Liver (tissue), 3 donors: ENCODE measurements around the gene PLSCR1.

Experiments used
- ATF3 ChIP-seq: IDR thresholded peaks from 2 replicates; pipeline ENCODE4 v1.6.1; 2016; ENCODE audit warnings: antibody characterized with exemption
- CTCF ChIP-seq: fragments of 150-350 bp; IDR thresholded peaks from 2 replicates; pipeline ENCODE4 v1.5.1; 2017; ENCODE audit warnings: improper control_type of control experiment, low read depth, low read length; ENCODE audit not compliant: missing input control
- EGR1 ChIP-seq, 2 donors: IDR thresholded peaks; 2 replicates each; pipeline ENCODE4 v1.6.1; 2016 to 2018; ENCODE audit warnings: antibody characterized with exemption in 2 of 2, low read depth in 2 of 2
- FOXA1 ChIP-seq: IDR thresholded peaks from 2 replicates; pipeline ENCODE4 v1.6.1; 2016; ENCODE audit warnings: antibody characterized with exemption
- JUND ChIP-seq, 2 donors: IDR thresholded peaks; 2 replicates each; pipeline ENCODE4 v1.6.1; 2016; ENCODE audit warnings: antibody characterized with exemption in 2 of 2
- MAX ChIP-seq: IDR thresholded peaks from 2 replicates; pipeline ENCODE4 v1.6.1; 2016; ENCODE audit warnings: antibody characterized with exemption
- RAD21 ChIP-seq, 2 donors: IDR thresholded peaks; 2 replicates each; pipeline ENCODE4 v1.6.1; 2016; ENCODE audit warnings: antibody characterized with exemption in 2 of 2, mild to moderate bottlenecking in 2 of 2
- REST ChIP-seq: IDR thresholded peaks from 2 replicates; pipeline ENCODE4 v1.6.1; 2016; ENCODE audit warnings: antibody characterized with exemption, mild to moderate bottlenecking
- RXRA ChIP-seq, 2 donors: IDR thresholded peaks; 2 replicates each; pipeline ENCODE4 v1.6.1; 2017 to 2018; ENCODE audit warnings: antibody characterized with exemption in 2 of 2, mild to moderate bottlenecking in 1 of 2
- SP1 ChIP-seq: IDR thresholded peaks from 2 replicates; pipeline ENCODE4 v1.6.1; 2018; ENCODE audit warnings: antibody characterized with exemption, mild to moderate bottlenecking
- TAF1 ChIP-seq: conservative IDR thresholded peaks from 2 replicates; pipeline ENCODE4 v1.6.1; 2016; ENCODE audit warnings: antibody characterized with exemption, mild to moderate bottlenecking
- YY1 ChIP-seq: IDR thresholded peaks from 2 replicates; pipeline ENCODE4 v1.6.1; 2016; ENCODE audit warnings: antibody characterized with exemption, mild to moderate bottlenecking
- ZBTB33 ChIP-seq: IDR thresholded peaks from 2 replicates; pipeline ENCODE4 v1.6.1; 2016; ENCODE audit warnings: antibody characterized with exemption
- donor health status: healthy.
- donor health status: healthy.

- no peak for TF ChIP-seq CTCF
- no peak for TF ChIP-seq FOXA1
- TF ChIP-seq RXRA (IDR thresholded peaks at IDR 0.05), result no peak
- TF ChIP-seq JUND (IDR thresholded peaks at IDR 0.05), result no peak
- TF ChIP-seq YY1, result no peak
- no peak for TF ChIP-seq MAX
- TF ChIP-seq TAF1, result no peak
- TF ChIP-seq RAD21 (IDR thresholded peaks at IDR 0.05), result no peak
- no peak for TF ChIP-seq REST
- no peak for TF ChIP-seq EGR1 (IDR thresholded peaks at IDR 0.05; ENCODE audit: low read depth in 2 of 2)
- TF ChIP-seq SP1, result no peak
- no peak for TF ChIP-seq ZBTB33
- TF ChIP-seq ATF3, result no peak
Observed at GRCh38 chr3:146473726-146474125, 70.7 kb downstream of the PLSCR1 start.
